ENCODE measurements around the gene PLEKHA7. TPM values are rescaled to one million over a fixed set of nuclear protein-coding genes. Genes with fewer than 3 reads are reported as not detected.

The PLEKHA7 gene
- total RNA-seq, 4 donors from 2014 or later: 0.72 to 3.6 (median 2.2) TPM

- Histone ChIP-seq H3K4me1 (peaks cover 10 to 26% of the 10 kb centered on the region in 2 donors), H3K27me3 (no peaks in the 10 kb centered on the region), H3K36me3 (no peaks in the 10 kb centered on the region), H3K4me3 (no peak overlapping the region), H3K9me3 (no peaks in the 10 kb centered on the region), H3K27ac (no peak overlapping the region)
- no peak for DNase-seq
- in situ Hi-C loops (cut with MboI; ENCODE audit: low sequenced_read_pairs in 4 of 4) (no loop called here), intact Hi-C loops (cut with DNase I; ENCODE audit: low total_unique reads) (no loop called here)
- TF ChIP-seq POLR2A (IDR thresholded peaks at IDR 0.05) (no peak), CTCF (IDR thresholded peaks at IDR 0.05 in 4 of 5, conservative IDR thresholded peaks at IDR 0.05 in 1 of 5) (no peak)
- no peak for ATAC-seq
Observed at GRCh38 chr11:16993495-16993894, 20.7 kb downstream of the PLEKHA7 start.

GRCh38 chr11:16992846-16993245 is 21.4 kb downstream of the PLEKHA7 start:
- Histone ChIP-seq H3K27me3 (no peaks in the 10 kb centered on the region), H3K36me3 (no peaks in the 10 kb centered on the region), H3K4me1 (peaks cover 5 to 20% of the 10 kb centered on the region in 2 donors), H3K27ac (no peak overlapping the region), H3K4me3 (no peak overlapping the region), H3K9me3 (no peaks in the 10 kb centered on the region)
- intact Hi-C loops (cut with DNase I; ENCODE audit: low total_unique reads) (no loop called here), in situ Hi-C loops (cut with MboI; ENCODE audit: low sequenced_read_pairs in 4 of 4) (no loop called here)
- TF ChIP-seq POLR2A (IDR thresholded peaks at IDR 0.05) (no peak), CTCF (IDR thresholded peaks at IDR 0.05 in 4 of 5, conservative IDR thresholded peaks at IDR 0.05 in 1 of 5) (no peak)
- DNase-seq (no peak), ATAC-seq (no peak)

GRCh38 chr11:16989554-16989953 is 24.7 kb downstream of the PLEKHA7 start:
- TF ChIP-seq CTCF (IDR thresholded peaks at IDR 0.05 in 4 of 5, conservative IDR thresholded peaks at IDR 0.05 in 1 of 5): no peak
- no peak for TF ChIP-seq POLR2A (IDR thresholded peaks at IDR 0.05)
- in situ Hi-C loops (cut with MboI; ENCODE audit: low sequenced_read_pairs in 4 of 4) (no loop called here), intact Hi-C loops (cut with DNase I; ENCODE audit: low total_unique reads) (no loop called here)
- Histone ChIP-seq H3K4me3 (no peak overlapping the region), H3K36me3 (no peaks in the 10 kb centered on the region), H3K27ac (no peak overlapping the region), H3K27me3 (no peaks in the 10 kb centered on the region), H3K9me3 (no peaks in the 10 kb centered on the region), H3K4me1 (no peaks in the 10 kb centered on the region)
- ATAC-seq (no peak), DNase-seq (no peak)

GRCh38 chr11:16987205-16987568 is 27.0 kb downstream of the PLEKHA7 start:
- Histone ChIP-seq H3K4me3 (no peak overlapping the region), H3K4me1 (no peaks in the 10 kb centered on the region), H3K9me3 (no peaks in the 10 kb centered on the region), H3K27ac (no peak overlapping the region), H3K36me3 (no peaks in the 10 kb centered on the region), H3K27me3 (no peaks in the 10 kb centered on the region)
- ATAC-seq (no peak), DNase-seq (no peak)
- TF ChIP-seq CTCF (IDR thresholded peaks at IDR 0.05 in 4 of 5, conservative IDR thresholded peaks at IDR 0.05 in 1 of 5) (no peak), POLR2A (IDR thresholded peaks at IDR 0.05) (no peak)
- in situ Hi-C loops (cut with MboI; ENCODE audit: low sequenced_read_pairs in 4 of 4) (no loop called here), intact Hi-C loops (cut with DNase I; ENCODE audit: low total_unique reads) (no loop called here)
